Endothelial cell of umbilical vein (primary cell): Measurements from ENCODE around the gene MPL. TPM values are rescaled to one million over a fixed set of nuclear protein-coding genes. Genes with fewer than 3 reads are reported as not detected.

Experiments
- BruUV-seq: library from RNA; stranded (reverse); fragments of 400-500 nt; replicated peaks from 2 replicates; lab custom pipeline; 2021; lab: Mats Ljungman, UMichigan
- CTCF ChIA-PET: fragments of 300-600, 350-600 bp; sonication (Branson Sonifier 250); formaldehyde crosslinking; loops from one replicate; lab custom pipeline; 2021; ENCODE audit warnings: antibody characterized with exemption, inconsistent platforms; lab: Charles Lee
- POLR2A ChIA-PET: fragments of 300-600, 350-600 bp; sonication (Branson Sonifier 250); formaldehyde crosslinking; loops from one replicate; lab custom pipeline; 2021; ENCODE audit warnings: antibody characterized with exemption, inconsistent platforms; lab: Charles Lee
- DNase-seq: peaks from one replicate; pipeline ENCODE4 v3.0.0-alpha.2; 2011; ENCODE audit warnings: low read depth, low spot score
- FAIRE-seq: peaks from 2 replicates; lab custom pipeline; 2011; peaks lifted over from hg19 to GRCh38; lab: Jason Lieb, UNC
- H2AFZ ChIP-seq: 2 replicates; pipeline ENCODE4 v1.6.0; 2012; ENCODE audit warnings: low read depth, low read length, control low read depth, inconsistent platforms
- H3K27ac ChIP-seq: 2 replicates; pipeline ENCODE4 v1.5.1; 2011; ENCODE audit warnings: low read depth, mild to moderate bottlenecking, control low read depth, low read length, moderate library complexity; ENCODE audit not compliant: insufficient read depth
- H3K27me3 ChIP-seq, 2 experiments: 2 replicates each; pipeline versions ENCODE4 v1.6.0 to v1.6.1; 2011; ENCODE audit warnings: low read length in 2 of 2, mixed read lengths in 1 of 2; ENCODE audit not compliant: control insufficient read depth in 2 of 2, insufficient read depth in 2 of 2
- H3K36me3 ChIP-seq, 2 experiments: 2 replicates in 1 of 2; 3 replicates in 1 of 2; pipeline ENCODE4 v1.5.1; 2011; ENCODE audit warnings: low read length in 2 of 2, mild to moderate bottlenecking in 1 of 2, moderate library complexity in 1 of 2; ENCODE audit not compliant: control insufficient read depth in 2 of 2, insufficient read depth in 2 of 2; ENCODE audit errors: extremely low read depth in 1 of 2
- H3K4me1 ChIP-seq: 3 replicates; pipeline ENCODE4 v1.5.1; 2011; ENCODE audit warnings: mild to moderate bottlenecking, low read length; ENCODE audit not compliant: control insufficient read depth, insufficient read depth; ENCODE audit errors: extremely low read depth
- H3K4me2 ChIP-seq: 2 replicates; pipeline ENCODE4 v1.6.1; 2011; ENCODE audit warnings: low read length, control low read depth, mixed read lengths; ENCODE audit not compliant: insufficient read depth
- H3K4me3 ChIP-seq, 3 experiments: fragments of 200-600 bp in 1 of 3; sonication (generic), shearing (Covaris generic) in 1 of 3; replicated peaks in 1 of 3; 2 replicates each; pipeline ENCODE4 v1.5.1; 2011 to 2016; ENCODE audit warnings: control low read depth in 3 of 3, low read length in 3 of 3, mild to moderate bottlenecking in 2 of 3, inconsistent platforms in 1 of 3, low read depth in 1 of 3, moderate library complexity in 1 of 3; ENCODE audit not compliant: insufficient read depth in 1 of 3
- H3K79me2 ChIP-seq: 2 replicates; pipeline ENCODE4 v1.6.0; 2012; ENCODE audit warnings: low read length, inconsistent platforms; ENCODE audit not compliant: control insufficient read depth, insufficient read depth
- H3K9ac ChIP-seq: replicated peaks from 2 replicates; pipeline ENCODE3; 2011; ENCODE audit warnings: low read length, control low read depth; ENCODE audit not compliant: insufficient read depth; ENCODE audit errors: extremely low read depth
- H3K9me1 ChIP-seq: replicated peaks from 3 replicates; pipeline ENCODE4 v1.6.0; 2011; ENCODE audit warnings: mild to moderate bottlenecking, low read length; ENCODE audit not compliant: control insufficient read depth, insufficient read depth; ENCODE audit errors: extremely low read depth
- H3K9me3 ChIP-seq: replicated peaks from 2 replicates; pipeline ENCODE4 v1.5.1; 2012; ENCODE audit warnings: low read length, inconsistent platforms; ENCODE audit not compliant: control insufficient read depth, insufficient read depth
- H4K20me1 ChIP-seq: replicated peaks from 2 replicates; pipeline ENCODE3; 2011; ENCODE audit warnings: mild to moderate bottlenecking, low read length; ENCODE audit not compliant: control insufficient read depth, insufficient read depth; ENCODE audit errors: extremely low read depth
- CTCF ChIP-seq, 2 donors: IDR thresholded peaks; 1 replicate in 1 of 2; 2 replicates in 1 of 2; pipeline ENCODE4 v1.5.1; 2011; ENCODE audit warnings: low read length in 2 of 2, mild to moderate bottlenecking in 2 of 2, moderate library complexity in 2 of 2, control low read depth in 1 of 2, inconsistent platforms in 1 of 2, low read depth in 1 of 2; ENCODE audit not compliant: insufficient read depth in 1 of 2; ENCODE audit errors: extremely low read depth in 1 of 2
- EZH2 ChIP-seq: IDR thresholded peaks from 2 replicates; pipeline ENCODE4 v1.6.1; 2012; ENCODE audit warnings: borderline replicate concordance, low read depth, mild to moderate bottlenecking, moderate library complexity, low read length, inconsistent platforms; ENCODE audit not compliant: severe bottlenecking
- FOS ChIP-seq: IDR thresholded peaks from 2 replicates; pipeline ENCODE4 v1.6.1; 2011; ENCODE audit warnings: mild to moderate bottlenecking, low read length, moderate library complexity, borderline replicate concordance; ENCODE audit not compliant: insufficient read depth
- GATA2 ChIP-seq: IDR thresholded peaks from 2 replicates; pipeline ENCODE4 v1.7.0; 2011; ENCODE audit warnings: low read depth, mild to moderate bottlenecking, moderate library complexity, mixed read lengths, low read length; ENCODE audit not compliant: insufficient read length, insufficient read depth
- JUN ChIP-seq: IDR thresholded peaks from 2 replicates; pipeline ENCODE4 v1.6.1; 2011; ENCODE audit warnings: borderline replicate concordance, low read depth; ENCODE audit not compliant: insufficient read length, insufficient read depth
- MAX ChIP-seq: IDR thresholded peaks from 2 replicates; pipeline ENCODE4 v1.6.1; 2011; ENCODE audit not compliant: insufficient read depth, insufficient read length
- MYC ChIP-seq: IDR thresholded peaks from one replicate; pipeline ENCODE4 v1.6.1; 2011; ENCODE audit warnings: mild to moderate bottlenecking, low read depth, low read length
- POLR2A ChIP-seq: IDR thresholded peaks from 2 replicates; pipeline ENCODE4 v1.6.1; 2012; ENCODE audit warnings: low read depth, mild to moderate bottlenecking, control low read depth, low read length
- POLR2AphosphoS5 ChIP-seq: IDR thresholded peaks from 2 replicates; pipeline ENCODE4 v1.6.1; 2012; ENCODE audit warnings: low read depth, mild to moderate bottlenecking, control low read depth, low read length, moderate library complexity; ENCODE audit not compliant: insufficient read depth
- dilution Hi-C: fragments of 300-500 bp; cut with MboI; formaldehyde crosslinking; loops from one replicate; pipeline ENCODE4 v1.15.0; 2019; ENCODE audit warnings: low sequenced_read_pairs; ENCODE audit not compliant: extremely low pct_ligation_motif_present
- intact Hi-C: fragments of 100-400 bp; cut with micrococcal nuclease; formaldehyde crosslinking; loops from one replicate; pipeline ENCODE4 v1.10.0; 2022
- polyA plus RNA-seq, 4 experiments: library from polyadenylated mRNA; depleted of rRNA in 3 of 4; stranded (reverse) in 3 of 4; unstranded in 1 of 4; fragments of >200 nt; gene quantifications; 2 replicates each; pipeline versions ENCODE4 v1.2.1 to v1.2.3, GENCODE V29; 2011 to 2012; ENCODE audit warnings: missing spikeins in 1 of 4
- total RNA-seq: library from RNA; stranded (reverse); gene quantifications from 2 replicates; pipeline ENCODE4 v1.2.3, GENCODE V29; 2021

MPL gene
- total and polyA plus RNA-seq, 2 donors (not counting 3 experiments of a cell fraction or from before 2014, with no cell fraction given), result 0.14 to 0.24 TPM

GRCh38 chr1:43344267-43344850 lies 6.7 kb downstream of the MPL start:
- no TSS peak for BruUV-seq
- Histone ChIP-seq H2AFZ (no peak overlapping the region), H3K27ac (no peak overlapping the region), H3K79me2 (no peaks in the 10 kb centered on the region), H4K20me1 (no peaks in the 10 kb centered on the region), H3K4me3 (no peak overlapping the region), H3K4me1 (no peaks in the 10 kb centered on the region), H3K9ac (no peak overlapping the region), H3K27me3 (peaks cover 0 to 2% of the 10 kb centered on the region in 2 experiments), H3K36me3 (no peaks in the 10 kb centered on the region), H3K4me2 (no peak overlapping the region), H3K9me1 (no peaks in the 10 kb centered on the region), H3K9me3 (no peaks in the 10 kb centered on the region)
- peak; percentile 60 for DNase-seq
- FAIRE-seq, result no peak
- ChIA-PET POLR2A (no interaction called here), CTCF (no interaction called here)
- no peak for TF ChIP-seq MAX
- no peak for TF ChIP-seq POLR2AphosphoS5
- no peak for TF ChIP-seq MYC
- TF ChIP-seq GATA2, result no peak
- no peak for TF ChIP-seq FOS
- TF ChIP-seq POLR2A, result no peak
- TF ChIP-seq CTCF (IDR thresholded peaks at IDR 0.05; ENCODE audit: extremely low read depth in 1 of 2, insufficient read depth in 1 of 2, low read depth in 1 of 2, low read length in 2 of 2), result no peak
- no peak for TF ChIP-seq JUN
- no peak for TF ChIP-seq EZH2
- intact Hi-C loops (no loop called here), dilution Hi-C loops (no loop called here)
